ENCODE results near the gene SLC1A4.

DNA sequence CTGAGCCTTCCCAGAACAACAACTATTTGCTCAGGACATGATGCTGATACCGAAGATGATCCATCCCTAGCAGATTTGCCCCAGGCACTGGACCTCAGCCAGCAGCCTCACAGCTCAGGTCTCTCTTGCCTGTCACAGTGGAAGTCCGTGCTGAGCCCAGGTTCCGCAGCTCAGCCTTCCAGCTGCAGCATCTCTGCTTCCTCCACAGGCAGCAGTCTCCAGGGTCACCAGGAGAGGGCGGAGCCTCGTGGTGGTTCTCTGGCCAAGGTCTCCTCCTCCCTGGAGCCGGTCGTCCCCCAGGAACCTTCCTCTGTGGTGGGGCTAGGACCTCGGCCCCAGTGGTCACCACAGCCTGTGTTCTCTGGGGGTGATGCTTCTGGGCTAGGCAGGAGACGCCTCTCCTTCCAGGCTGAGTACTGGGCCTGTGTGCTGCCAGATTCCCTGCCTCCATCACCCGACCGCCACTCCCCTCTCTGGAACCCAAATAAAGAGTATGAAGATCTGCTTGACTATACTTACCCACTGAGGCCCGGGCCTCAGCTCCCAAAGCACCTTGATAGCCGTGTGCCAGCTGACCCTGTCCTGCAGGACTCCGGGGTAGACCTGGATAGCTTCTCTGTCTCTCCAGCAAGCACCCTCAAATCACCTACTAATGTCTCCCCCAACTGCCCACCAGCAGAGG lies 82.4 kb downstream of the SLC1A4 start:
- TF ChIP-seq, protein P1, sequence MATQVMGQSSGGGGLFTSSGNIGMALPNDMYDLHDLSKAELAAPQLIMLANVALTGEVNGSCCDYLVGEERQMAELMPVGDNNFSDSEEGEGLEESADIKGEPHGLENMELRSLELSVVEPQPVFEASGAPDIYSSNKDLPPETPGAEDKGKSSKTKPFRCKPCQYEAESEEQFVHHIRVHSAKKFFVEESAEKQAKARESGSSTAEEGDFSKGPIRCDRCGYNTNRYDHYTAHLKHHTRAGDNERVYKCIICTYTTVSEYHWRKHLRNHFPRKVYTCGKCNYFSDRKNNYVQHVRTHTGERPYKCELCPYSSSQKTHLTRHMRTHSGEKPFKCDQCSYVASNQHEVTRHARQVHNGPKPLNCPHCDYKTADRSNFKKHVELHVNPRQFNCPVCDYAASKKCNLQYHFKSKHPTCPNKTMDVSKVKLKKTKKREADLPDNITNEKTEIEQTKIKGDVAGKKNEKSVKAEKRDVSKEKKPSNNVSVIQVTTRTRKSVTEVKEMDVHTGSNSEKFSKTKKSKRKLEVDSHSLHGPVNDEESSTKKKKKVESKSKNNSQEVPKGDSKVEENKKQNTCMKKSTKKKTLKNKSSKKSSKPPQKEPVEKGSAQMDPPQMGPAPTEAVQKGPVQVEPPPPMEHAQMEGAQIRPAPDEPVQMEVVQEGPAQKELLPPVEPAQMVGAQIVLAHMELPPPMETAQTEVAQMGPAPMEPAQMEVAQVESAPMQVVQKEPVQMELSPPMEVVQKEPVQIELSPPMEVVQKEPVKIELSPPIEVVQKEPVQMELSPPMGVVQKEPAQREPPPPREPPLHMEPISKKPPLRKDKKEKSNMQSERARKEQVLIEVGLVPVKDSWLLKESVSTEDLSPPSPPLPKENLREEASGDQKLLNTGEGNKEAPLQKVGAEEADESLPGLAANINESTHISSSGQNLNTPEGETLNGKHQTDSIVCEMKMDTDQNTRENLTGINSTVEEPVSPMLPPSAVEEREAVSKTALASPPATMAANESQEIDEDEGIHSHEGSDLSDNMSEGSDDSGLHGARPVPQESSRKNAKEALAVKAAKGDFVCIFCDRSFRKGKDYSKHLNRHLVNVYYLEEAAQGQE (IDR thresholded peaks at IDR 0.05; ENCODE audit: insufficient replicate concordance, low read depth), result no peak
- TF ChIP-seq, protein P2, sequence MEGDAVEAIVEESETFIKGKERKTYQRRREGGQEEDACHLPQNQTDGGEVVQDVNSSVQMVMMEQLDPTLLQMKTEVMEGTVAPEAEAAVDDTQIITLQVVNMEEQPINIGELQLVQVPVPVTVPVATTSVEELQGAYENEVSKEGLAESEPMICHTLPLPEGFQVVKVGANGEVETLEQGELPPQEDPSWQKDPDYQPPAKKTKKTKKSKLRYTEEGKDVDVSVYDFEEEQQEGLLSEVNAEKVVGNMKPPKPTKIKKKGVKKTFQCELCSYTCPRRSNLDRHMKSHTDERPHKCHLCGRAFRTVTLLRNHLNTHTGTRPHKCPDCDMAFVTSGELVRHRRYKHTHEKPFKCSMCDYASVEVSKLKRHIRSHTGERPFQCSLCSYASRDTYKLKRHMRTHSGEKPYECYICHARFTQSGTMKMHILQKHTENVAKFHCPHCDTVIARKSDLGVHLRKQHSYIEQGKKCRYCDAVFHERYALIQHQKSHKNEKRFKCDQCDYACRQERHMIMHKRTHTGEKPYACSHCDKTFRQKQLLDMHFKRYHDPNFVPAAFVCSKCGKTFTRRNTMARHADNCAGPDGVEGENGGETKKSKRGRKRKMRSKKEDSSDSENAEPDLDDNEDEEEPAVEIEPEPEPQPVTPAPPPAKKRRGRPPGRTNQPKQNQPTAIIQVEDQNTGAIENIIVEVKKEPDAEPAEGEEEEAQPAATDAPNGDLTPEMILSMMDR (IDR thresholded peaks at IDR 0.05; ENCODE audit: insufficient read depth, low read length), result no peak
